GM10266 (cell line): ENCODE measurements around the gene MYO1F.

ENCODE experiments used
- DNase-seq: peaks from one replicate; pipeline ENCODE4 v3.0.0; 2012; ENCODE audit errors: extremely low spot score
- CTCF ChIP-seq: IDR thresholded peaks from 2 replicates; pipeline ENCODE4 v1.5.1; 2012; ENCODE audit warnings: mild to moderate bottlenecking, low read depth; ENCODE audit not compliant: control insufficient read depth, insufficient read depth; ENCODE audit errors: missing control alignments

Gene MYO1F

GRCh38 chr19:8537099-8537498 lies 40.1 kb downstream of the MYO1F start:
- no peak for TF ChIP-seq CTCF
- DNase-seq: no peak

DNA sequence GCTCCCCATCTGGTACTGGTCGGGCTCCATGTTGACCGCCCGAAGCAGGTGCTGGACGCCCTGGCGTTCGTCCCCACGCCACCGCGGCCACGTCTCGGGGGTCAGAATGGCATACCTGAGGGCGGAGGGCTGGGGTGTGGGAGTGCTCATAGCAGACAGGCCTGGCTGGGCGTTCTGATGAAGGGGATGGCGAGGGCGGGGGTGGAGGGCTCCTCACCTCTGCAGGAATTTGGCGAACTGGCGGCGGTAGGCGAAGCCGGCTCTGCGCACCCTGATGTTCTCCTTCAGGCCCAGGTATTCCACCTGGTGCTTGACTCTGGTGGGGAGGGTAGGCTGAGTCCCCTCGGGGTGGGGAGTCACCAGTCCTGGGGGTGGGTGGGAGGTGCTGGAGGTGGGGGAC lies 41.0 kb downstream of the MYO1F start:
- DNase-seq: no peak
- TF ChIP-seq CTCF: no peak

GRCh38 chr19:8532225-8532624 lies 45.0 kb downstream of the MYO1F start:
- no peak for TF ChIP-seq CTCF
- no peak for DNase-seq

DNA sequence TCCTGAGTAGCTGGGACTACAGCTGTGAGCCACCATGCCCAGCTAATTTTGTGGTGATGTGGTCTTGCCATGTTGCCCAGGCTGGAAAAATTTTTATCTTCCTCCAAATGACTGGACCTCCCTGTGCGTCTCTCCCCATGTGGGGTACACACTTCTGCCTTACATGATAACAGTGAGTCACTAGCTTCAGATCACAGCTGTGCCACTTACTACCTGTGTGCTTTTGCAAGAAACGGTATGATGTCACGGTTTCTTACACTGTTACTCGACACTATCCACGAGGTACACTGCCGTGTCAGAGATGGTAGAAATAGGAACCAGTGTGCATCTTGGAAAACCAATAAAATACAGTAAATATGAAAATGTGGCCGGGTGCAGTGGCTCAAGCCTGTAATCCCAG lies 45.8 kb downstream of the MYO1F start:
- TF ChIP-seq CTCF: no peak
- no peak for DNase-seq

GRCh38 chr19:8530061-8530679 lies 47.1 kb downstream of the MYO1F start:
- no peak for TF ChIP-seq CTCF
- DNase-seq: no peak

DNA sequence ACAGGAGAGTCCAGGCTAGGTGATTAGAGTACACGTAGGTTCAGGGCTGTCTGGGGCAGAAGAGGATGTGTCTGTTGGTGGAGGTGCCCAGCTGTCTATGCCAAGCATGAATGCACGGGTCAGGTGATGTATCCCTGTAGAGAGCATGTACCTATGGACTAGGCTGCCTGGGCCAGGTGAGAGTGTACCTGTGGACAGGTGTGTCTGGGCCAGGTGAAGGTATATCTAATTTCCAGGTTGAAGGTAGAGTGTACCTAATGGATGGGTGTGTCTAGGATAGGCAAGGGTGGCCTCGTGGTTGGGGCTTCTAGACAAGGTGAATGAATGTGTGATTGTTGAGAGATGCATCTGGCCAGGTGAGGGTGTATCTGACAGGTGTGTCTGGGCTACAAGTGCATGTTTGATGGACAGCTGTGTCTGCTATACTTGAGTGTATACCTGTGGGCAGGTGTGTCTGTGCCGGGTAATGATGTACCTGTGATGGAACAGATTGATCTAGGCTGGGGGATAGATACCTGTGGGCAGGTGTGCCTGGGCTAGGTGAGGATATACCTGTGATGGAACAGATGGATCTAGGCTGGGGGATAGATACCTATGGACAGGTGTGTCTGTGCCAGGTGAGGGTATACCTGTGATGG lies 47.8 kb downstream of the MYO1F start:
- no peak for TF ChIP-seq CTCF
- no peak for DNase-seq

- DNase-seq: no peak
- no peak for TF ChIP-seq CTCF
These were observed 48.7 kb downstream of the MYO1F start for GRCh38 chr19:8528500-8528899.
